Measurements from ENCODE around the gene ARL16.

The ARL16 gene

GRCh38 chr17:81722184-81723120, 38.9 kb upstream of the ARL16 start:
- no peak for TF ChIP-seq CTCF (IDR thresholded peaks at IDR 0.05; ENCODE audit: insufficient read depth, low read length, poor library complexity, severe bottlenecking)
- H3K36me3 ChIP-seq (ENCODE audit: control insufficient read depth, insufficient read depth, low read length), result no peaks in the 10 kb centered on the region; the same call in 1 of the 2 replicates
- H3K4me3 ChIP-seq (replicated peaks; ENCODE audit: low read depth, low read length), result no peak overlapping the region
- no peaks in the 10 kb centered on the region; the same call in 1 of the 2 replicates for H3K27me3 ChIP-seq (replicated peaks; ENCODE audit: control insufficient read depth, insufficient read depth, low read length)
- DNase-seq (ENCODE audit: extremely low read depth, insufficient read length), result no peak

GRCh38 chr17:81720267-81721071, 36.9 kb upstream of the ARL16 start:
- no peak for TF ChIP-seq CTCF (IDR thresholded peaks at IDR 0.05; ENCODE audit: insufficient read depth, low read length, poor library complexity, severe bottlenecking)
- H3K36me3 ChIP-seq (ENCODE audit: control insufficient read depth, insufficient read depth, low read length), result peaks cover 1% of the 10 kb centered on the region
- no peaks in the 10 kb centered on the region for H3K27me3 ChIP-seq (replicated peaks; ENCODE audit: control insufficient read depth, insufficient read depth, low read length)
- DNase-seq (ENCODE audit: extremely low read depth, insufficient read length), result no peak
- H3K4me3 ChIP-seq (replicated peaks; ENCODE audit: low read depth, low read length), result no peak overlapping the region

- TF ChIP-seq CTCF (IDR thresholded peaks at IDR 0.05; ENCODE audit: insufficient read depth, low read length, poor library complexity, severe bottlenecking), result no peak
Observed at GRCh38 chr17:81719410-81720266, 36.0 kb upstream of the ARL16 start.

GRCh38 chr17:81717766-81718089, 34.1 kb upstream of the ARL16 start:
- H3K36me3 ChIP-seq (ENCODE audit: control insufficient read depth, insufficient read depth, low read length), result peaks cover 4% of the 10 kb centered on the region
- no peaks in the 10 kb centered on the region for H3K27me3 ChIP-seq (replicated peaks; ENCODE audit: control insufficient read depth, insufficient read depth, low read length)
- TF ChIP-seq CTCF (IDR thresholded peaks at IDR 0.05; ENCODE audit: insufficient read depth, low read length, poor library complexity, severe bottlenecking), result no peak
- no peak overlapping the region for H3K4me3 ChIP-seq (replicated peaks; ENCODE audit: low read depth, low read length)
- no peak for DNase-seq (ENCODE audit: extremely low read depth, insufficient read length)

More at GRCh38 chr17:81719410-81720266, 36.0 kb upstream of the ARL16 start:
- H3K4me3 ChIP-seq (replicated peaks; ENCODE audit: low read depth, low read length), result no peak overlapping the region
- no peak for DNase-seq (ENCODE audit: extremely low read depth, insufficient read length)
- H3K36me3 ChIP-seq (ENCODE audit: control insufficient read depth, insufficient read depth, low read length), result peaks cover 2% of the 10 kb centered on the region
- H3K27me3 ChIP-seq (replicated peaks; ENCODE audit: control insufficient read depth, insufficient read depth, low read length), result no peaks in the 10 kb centered on the region

GRCh38 chr17:81717049-81717765, 33.6 kb upstream of the ARL16 start:
- Histone ChIP-seq H3K36me3 (ENCODE audit: control insufficient read depth, insufficient read depth, low read length) (peaks cover 4% of the 10 kb centered on the region), H3K4me3 (replicated peaks; ENCODE audit: low read depth, low read length) (no peak overlapping the region)
- DNase-seq (ENCODE audit: extremely low read depth, insufficient read length), result no peak

More at GRCh38 chr17:81717049-81717765, 33.6 kb upstream of the ARL16 start:
- H3K27me3 ChIP-seq (replicated peaks; ENCODE audit: control insufficient read depth, insufficient read depth, low read length), result no peaks in the 10 kb centered on the region
- no peak for TF ChIP-seq CTCF (IDR thresholded peaks at IDR 0.05; ENCODE audit: insufficient read depth, low read length, poor library complexity, severe bottlenecking)
